ENCODE data around the gene MSANTD2.
"Not testable (repeated sequence)": the region's sequence is repeated elsewhere in the genome, so short reads cannot be mapped to it uniquely, and the experiment has no call there.

MSANTD2 gene

DNA sequence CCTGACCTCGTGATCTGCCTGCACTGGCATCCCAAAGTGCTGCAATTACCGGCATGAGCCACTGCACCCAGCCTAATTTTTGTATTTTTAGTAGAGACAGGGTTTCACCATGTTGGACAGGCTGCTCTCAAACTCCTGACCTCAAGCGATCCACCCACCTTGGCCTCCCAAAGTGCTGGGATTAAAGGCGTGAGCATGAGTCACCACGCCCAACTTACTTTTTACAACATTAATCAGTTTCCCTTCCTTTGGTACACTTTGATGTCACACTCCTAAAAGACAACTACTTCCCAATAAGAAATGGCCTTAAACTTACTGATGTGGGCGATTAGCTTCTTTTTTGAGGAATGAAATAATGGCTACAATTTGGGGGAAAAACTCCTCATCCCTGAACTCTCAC lies 29.2 kb downstream of the MSANTD2 start:
- not testable (repeated sequence) for DNase-seq (ENCODE audit: low spot score)

DNA sequence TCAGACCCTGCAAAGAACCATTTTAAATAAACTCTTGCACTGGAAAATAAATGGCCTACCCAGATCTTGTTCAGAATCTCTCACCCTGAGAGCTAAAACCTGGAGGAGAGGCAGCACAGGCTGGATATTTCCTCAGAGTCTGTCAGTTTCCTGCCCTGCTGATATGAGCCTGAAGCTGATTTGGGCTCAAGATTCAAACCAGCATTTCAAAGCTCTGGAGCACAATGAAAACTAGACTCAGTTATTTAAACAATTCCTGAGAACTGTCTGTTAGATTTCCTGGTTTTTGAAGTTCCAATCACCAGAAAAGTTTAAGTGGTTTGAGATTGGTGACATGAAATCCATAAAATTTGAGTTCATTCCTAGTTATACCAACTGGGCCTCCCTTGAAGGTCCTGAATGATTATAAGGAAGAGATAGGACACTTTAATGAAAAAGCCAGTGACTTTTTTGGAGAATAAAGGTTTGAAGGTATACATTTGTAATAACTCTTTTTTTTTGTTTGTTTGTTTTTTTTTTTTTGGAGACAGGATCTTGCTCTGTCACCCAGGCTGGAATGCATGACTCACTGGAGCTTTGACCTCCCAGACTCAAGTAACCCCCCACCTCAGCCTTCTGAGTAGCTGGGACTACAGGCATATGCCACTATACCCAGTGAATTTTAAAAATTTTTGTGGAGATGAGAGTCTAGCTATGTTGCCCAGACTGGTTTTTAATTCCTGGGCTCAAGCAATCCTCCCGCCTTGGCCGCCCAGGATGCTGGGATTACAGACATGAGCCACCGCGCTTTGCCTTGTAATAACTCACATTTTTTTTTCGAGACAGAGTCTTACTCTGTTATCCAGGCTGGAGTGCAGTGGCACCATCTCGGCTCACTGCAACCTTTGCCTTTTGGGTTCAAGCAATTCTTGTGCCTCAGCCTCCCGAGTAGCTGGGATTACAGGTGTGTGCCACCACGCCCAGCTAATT lies 30.1 kb downstream of the MSANTD2 start:
- no peak for DNase-seq (ENCODE audit: low spot score)

DNA sequence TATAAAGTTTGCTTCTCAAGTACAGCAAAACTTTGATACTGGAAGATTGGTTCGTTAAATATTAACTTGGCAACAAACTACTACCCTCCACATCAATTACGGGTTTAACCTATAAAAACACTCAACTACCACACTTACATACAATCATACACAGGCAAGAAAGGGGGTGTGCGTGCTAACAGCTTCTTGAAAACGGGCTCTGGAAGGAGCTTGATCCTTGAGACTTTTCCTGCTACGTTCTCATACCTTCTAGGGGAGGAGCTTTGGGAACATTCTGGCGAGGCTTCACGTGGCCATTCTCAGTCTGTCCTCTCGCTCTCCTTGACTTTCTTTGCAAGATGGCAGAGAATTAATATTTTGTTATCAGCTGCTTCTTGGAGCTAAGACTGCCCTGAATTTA lies 31.3 kb downstream of the MSANTD2 start:
- no peak for DNase-seq (ENCODE audit: low spot score)

DNA sequence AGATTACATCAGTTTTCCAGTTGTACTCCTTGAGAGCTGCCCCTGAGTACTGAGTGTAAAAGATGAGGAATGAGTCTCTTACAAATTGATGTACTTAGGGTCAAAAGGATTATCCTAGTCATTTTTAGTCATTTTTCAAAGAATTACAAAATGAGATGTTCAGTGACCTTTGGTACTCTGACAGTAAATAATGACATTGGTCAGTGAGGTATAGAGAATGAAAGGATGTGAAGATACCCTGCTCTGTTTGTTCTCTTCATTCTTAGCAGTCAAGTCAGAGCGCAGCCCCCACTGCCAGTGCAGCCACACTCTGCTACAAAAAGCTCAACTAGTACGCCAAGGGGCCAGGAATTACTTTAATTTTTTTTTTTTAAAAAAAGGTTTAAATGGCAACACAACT lies 34.0 kb downstream of the MSANTD2 start:
- DNase-seq (ENCODE audit: low spot score) = no peak

DNA sequence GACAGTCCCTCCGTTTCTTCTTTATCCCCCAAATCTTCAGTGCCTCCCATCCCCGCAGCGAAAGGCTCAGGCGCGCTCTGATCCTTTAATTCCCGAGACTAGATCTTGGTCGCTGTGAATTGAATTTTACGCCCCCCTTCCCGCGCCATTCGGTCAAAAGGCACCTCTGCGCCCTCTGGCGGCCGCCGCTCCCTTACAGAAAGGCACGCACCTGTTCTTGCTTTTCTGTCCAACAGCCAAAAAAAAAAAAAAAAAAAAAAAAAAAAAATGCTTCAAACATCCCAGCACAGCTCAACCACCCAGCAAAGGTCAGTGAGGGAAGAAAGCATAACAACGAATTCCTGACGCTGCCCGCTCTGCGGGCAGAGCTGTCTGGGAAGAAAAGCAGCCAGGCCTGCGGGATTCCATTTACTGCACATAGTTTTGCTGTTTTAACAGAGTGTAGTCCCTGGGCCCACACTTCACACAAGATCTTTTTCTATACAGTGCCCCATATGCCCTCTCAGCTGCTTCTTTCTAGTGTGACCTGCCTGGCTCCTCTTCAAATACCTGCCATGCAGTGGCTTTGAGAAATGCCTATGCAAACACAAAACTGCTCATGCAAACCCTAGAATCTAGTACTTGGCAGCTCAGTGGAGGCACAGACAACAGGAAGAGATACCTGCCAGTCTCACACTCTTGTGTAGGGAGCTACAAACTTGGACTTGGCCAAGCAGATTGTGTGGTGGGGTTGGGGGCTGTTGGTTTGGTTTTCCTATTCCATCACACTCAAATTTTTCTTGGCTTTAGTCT lies 36.9 kb downstream of the MSANTD2 start:
- DNase-seq (ENCODE audit: low spot score) = peak; percentile 68

DNA sequence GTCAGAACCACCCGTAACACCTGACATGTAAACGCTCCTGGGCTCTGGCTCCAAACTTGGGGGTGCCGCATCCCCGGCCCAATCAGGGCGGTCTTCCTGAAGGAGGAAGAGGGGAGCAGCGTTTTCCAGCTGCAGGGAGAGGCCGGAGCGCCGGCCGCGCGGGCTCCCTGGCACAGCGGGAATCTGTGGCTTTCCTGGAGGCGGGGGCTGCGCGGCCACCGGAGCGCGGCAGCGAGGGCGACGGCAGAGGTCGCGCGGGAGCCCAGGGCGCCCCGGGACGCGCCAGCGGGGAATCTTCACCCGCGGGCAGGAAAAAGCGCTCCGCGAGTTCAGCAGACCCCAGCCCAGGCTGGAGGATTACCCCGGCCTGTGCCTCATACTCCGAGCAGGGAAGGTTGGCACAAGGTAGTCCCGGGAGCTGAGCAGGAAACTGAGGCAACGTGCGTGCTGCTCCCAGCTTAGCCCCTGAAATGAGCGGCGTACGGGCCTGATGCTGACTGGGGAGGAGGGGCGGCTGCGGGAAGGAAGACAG lies 37.5 kb downstream of the MSANTD2 start:
- DNase-seq (ENCODE audit: low spot score) = no peak

DNA sequence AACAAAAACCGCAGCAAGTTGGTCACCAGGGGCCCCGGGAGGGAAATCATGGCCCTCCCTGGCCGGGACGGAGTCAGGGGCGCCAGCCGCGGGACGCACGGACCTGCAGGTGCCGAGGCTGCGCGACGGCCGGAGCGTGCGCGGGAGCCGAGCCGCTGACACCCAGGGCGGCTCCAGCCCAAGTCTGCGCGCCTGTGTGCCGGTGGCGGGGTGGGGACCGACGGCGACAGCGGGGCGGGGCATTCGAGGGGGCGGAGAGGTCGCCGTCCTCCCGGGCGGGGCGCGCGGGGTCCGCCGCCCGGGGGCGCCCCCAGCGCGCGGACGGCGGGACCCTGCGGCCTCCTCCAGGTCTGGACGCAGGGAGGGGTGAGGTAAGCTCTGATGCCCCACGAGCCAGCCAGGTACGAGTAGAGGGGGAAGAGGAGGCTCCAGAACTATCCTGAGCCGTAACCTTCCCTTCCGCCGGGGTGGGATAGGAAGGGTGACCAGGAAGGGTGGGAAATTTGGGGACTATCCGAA lies 38.0 kb downstream of the MSANTD2 start, which contains the start of gene ESAM:
Gene ESAM, minus strand, starts transcription at position 186 of the 519 bp plus-strand sequence. Its CDS starts 136 bp downstream, at position 50.
- peak; percentile 27 for DNase-seq (ENCODE audit: low spot score)

DNA sequence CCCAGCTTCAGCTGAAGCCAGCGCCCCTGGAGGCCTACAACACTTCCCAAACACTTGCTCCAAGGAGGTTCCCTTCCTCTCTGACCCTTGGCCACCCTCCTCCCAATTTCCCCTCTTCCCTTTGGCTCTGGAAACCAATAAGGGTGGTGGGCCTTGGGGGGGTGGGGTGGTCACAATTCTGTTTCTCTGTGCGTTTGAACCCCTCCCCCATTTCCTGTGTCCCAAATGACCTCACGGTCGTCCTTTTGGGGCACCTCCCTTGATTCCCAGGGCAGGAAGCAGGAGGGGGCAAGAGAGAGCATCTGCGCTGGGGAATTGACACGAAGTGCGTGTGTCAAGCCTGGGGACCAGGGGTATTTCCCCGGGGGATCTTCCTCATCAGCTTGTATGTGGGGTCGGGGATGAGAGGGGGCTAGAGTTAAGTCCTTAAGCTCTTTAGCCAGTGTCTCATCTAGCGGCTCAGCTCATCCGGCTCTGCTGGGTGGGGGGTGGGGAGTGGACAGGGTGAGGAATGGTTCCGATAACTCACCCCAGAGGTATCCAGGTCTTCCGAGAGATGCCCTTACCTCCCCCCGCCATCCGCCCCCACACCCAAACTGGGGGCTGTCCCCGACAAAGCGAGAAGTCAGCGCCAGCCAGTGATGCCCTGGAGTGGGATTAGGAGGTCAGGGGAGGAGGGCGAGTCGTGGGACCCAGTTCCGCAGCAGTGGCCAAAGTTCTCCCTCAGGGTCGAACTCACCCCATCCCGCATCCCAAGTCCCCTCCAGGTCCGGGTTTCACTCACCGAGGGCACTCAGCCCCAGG lies 38.7 kb downstream of the MSANTD2 start:
- DNase-seq (ENCODE audit: low spot score) = no peak

DNA sequence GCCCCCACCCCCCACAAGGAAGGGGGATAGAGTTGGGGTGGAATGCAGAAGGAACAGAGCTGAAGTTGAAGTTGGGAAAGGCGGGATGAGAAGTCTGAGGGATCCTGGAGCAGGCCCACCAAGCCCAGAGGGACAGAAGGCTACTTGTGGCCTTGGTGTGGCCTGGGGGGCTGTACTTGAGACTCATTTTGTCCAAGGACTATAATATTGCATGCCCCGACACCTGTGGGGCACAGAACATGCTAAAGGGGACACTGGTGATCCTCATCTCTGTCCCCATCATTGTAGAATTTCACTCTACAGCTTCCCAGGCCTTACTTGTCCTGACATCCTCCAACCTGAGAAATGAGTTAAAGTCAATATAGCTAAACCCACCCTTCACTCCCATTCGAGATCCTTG lies 39.4 kb downstream of the MSANTD2 start:
- no peak for DNase-seq (ENCODE audit: low spot score)

DNA sequence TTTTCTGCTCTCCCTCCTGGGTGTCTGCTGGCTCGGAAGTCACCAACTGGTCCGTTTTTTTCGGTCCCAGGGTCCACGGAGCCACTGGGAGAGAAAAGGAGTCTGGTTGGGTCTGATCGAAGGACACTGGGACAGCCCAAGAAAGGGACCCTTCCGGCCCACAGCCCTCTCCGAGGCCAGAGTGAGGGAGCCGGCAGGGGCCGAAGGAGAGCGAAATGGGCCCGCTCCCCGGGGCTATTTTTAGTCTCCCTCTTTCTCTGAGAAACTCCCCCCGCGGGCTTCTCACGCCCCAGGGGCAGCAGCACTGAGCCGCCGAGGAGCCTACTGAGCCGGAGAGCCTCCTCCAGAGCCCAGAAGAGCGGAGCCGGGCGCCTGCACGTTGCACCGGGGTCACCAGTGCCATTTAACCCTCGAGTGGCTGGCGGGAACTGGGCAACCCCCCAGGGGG lies 40.0 kb downstream of the MSANTD2 start:
- no peak for DNase-seq (ENCODE audit: low spot score)

DNA sequence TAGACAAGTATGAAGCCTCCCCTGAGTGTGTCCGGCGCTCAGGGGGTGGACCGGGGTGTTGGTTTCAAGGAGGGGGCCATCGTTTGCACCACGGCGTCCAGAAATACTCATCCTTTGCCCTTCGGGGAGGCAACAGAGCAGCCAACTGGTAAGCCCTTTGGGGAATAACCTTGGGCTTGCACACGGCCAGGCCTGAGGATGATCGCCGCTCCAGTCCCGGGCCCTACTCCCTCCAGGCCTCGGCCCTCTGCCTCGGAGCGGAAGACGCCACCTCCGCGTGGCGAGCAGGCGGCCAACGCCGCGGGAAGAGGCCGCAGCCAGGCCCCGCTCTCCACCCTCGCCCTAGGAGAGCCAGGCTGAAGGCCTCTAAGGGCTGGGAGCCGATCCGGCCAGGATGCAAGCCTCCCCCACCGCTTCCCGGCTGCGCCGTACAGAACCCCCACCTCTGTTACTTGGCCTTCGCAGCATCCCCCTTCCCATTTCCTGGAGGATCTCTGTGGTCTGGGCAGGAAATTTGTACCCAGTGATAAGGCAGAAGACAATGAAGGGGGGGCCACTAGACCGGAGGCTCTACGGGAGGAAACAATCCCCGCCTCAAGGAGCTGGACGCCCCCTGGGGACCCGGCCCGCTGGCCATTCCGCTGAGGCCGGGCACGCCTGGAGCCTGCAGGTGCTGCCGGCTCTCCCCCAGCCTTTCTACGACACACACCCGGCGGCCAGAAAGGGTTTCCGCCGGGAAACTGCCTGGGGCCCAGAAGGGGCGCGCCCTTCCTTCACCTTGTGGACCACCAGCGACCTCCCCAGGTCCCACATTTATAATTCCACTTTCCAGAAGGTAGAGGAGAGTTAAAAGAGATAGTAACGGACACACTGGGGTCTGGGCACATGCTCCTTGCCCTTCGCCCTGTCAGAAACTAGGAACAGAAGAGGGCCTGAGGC lies 40.7 kb downstream of the MSANTD2 start:
- DNase-seq (ENCODE audit: low spot score) = no peak

DNA sequence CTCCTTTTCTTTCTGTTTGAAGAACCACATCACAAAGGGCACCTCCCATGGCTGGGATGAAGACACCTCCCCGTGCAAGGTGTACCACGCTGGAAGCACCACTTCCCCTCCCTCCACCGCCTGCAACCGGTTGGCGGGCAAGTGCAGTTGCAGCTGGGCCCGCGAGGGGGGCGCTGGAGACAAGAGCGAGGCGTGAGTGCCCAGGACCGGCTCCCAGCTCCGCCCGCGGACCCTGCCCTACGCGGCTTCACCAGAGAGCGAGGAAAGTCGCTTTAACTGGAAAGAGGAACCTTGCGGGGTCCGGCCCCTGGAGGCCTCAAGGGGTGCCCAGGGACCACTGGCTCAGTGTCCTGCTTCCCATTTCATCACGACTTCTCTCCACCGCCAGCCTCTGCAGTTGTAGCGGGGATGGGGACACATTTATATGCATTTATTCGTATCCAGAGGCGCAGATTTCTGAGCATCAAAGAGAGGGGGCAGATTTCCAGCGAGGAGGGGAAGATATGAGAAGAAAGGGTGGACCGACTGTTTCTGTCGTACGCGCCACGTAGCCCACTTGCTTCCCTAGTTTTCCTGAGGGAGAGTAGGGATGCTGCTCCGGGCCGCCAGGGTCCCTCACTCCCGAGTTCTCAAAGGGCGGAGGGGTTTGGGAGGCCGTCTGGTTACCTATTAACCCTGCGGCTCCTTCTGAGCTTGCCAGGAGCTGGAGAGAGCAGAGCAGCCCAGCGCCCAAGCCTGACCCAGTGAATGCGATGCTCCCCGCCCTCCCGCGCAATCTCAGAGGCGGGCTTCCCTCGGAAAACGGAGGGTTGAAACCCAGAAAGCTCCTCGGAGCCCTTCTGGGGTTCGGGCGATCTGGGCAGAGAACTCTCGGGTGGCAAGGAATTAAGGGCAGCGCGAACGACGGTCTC lies 41.6 kb downstream of the MSANTD2 start:
- no peak for DNase-seq (ENCODE audit: low spot score)

DNA sequence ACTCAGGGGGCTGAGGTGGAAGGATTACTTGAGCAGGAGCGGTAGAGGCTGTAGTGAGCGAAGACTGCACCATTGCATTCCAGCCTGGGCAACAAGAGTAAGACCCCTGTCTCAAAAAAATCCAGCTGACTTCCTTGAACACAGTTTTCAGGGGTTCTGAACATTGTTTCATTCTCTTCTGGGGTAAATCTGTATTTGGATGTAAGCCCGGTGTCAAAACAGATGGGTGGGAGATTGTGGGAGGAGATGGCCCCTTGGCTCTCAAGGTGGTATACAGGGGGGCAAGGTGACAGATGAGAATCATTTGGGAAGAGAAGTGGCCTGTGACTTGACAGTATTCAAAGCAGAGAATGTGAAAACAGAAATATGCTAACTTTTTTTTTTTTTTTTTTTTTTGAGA lies 42.9 kb downstream of the MSANTD2 start:
- no peak for DNase-seq (ENCODE audit: low spot score)

DNA sequence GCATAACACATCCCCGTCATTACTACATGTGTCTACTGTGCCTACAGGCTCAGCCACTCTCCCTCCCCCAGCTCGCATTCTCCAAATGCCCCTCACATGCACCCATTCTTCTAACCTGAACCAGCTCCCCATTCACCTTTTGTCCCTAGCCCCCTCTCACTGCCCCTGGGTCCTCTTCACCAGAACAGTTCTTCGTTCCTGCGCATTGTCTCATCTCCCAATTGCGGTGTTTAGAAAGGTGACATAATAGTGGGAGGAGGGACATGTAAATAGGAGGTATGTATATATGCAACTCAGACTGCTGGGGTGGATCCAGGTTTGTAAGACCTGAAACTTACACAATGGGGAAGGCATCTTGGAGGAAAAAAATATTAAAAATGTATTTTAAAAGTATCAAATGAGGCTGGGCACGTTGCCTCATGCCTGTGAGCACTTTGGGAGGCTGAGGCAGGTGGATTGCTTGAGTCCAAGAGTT lies 43.4 kb downstream of the MSANTD2 start:
- no peak for DNase-seq (ENCODE audit: low spot score)

DNA sequence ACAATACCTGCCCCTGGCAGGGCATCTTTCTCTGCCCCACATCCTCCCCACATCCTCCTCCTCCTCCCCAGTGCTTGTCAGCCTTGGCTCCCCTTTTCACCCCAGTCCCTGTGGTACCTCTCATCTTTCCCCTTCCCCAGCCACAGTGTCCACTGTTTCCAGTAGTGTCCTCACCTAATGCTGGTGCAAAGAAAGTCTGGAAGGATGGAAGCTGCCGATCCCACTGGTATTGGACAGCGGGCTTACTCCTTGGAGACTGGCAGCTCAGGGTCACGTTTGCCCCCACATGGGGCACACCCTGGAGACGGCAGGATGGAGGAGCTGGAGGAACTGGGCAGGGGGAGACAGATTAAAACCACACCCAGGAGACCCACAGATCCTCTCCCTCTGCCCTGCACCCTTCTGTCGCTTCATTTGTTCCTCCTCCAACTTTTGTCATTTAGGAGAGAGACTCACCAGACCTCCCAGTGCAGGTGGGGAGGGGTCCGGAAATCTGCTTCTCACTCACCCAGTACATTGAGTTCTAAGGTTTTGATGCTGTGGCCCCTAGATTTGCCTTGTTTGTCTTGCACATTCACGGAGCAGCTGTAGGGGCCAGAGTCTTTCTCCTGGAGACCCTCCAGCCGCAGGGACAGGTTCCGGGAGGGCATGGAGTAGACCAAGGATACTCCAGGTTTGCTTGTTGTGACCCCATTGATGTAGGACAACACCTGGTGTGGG lies 44.0 kb downstream of the MSANTD2 start:
- DNase-seq (ENCODE audit: low spot score) = no peak

DNA sequence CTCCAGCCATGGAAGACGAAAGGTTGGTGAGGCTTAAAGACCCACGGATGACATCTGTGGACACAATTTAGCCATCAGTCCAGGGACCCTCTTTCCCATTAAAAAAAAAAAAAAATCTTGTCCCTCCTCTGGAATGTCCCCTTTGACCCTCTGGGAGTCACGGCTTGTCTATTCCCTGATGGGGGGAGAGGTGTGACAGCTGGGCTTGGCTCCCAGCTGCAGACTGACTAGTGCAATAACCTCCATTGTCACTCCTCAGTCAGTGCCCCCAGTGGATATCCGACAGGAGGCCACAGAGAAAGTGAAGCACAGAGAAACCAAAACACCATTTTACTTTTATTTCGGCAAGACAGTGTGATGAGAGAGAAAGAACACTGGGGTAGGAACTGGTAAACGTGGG lies 45.5 kb downstream of the MSANTD2 start:
- DNase-seq (ENCODE audit: low spot score) = no peak

DNA sequence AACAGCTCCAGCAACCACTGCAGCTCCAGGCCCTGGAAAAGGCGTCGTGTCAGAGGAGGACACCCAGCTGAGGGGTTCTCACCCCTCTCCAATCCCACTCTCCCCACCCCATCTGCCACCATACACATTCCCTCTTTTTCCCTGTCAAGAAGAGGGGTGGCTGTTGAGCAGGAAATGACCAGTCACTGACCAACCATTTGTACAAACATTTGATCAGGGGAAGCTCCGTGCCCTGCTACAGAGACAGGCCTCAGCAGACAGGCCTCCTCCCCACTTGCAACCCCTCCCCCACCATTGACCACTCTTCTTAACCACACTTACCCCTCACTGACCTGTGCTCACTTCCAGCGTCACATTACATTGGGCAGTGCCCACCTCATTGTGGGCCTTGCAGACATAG lies 45.9 kb downstream of the MSANTD2 start:
- DNase-seq (ENCODE audit: low spot score) = no peak

DNA sequence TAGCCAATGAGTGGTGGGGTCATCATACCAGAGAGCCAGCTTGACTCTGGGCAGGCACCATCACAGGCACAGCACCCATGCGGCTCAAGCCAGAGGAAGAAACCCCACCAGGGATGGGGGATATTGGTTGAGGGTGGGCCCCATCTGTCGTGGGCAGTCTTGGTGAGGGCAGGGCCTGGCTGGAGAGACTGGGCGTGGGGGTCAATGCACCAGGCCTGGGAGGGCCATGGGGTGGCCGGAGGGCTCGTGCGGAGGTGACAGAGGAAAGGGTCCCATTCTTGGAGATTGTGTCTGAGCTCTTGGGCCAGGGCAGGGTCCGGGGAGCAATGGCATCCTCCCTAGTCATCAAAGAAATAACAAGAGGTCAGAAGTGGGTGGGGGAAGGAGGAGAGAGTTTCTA lies 46.6 kb downstream of the MSANTD2 start:
- no peak for DNase-seq (ENCODE audit: low spot score)

DNA sequence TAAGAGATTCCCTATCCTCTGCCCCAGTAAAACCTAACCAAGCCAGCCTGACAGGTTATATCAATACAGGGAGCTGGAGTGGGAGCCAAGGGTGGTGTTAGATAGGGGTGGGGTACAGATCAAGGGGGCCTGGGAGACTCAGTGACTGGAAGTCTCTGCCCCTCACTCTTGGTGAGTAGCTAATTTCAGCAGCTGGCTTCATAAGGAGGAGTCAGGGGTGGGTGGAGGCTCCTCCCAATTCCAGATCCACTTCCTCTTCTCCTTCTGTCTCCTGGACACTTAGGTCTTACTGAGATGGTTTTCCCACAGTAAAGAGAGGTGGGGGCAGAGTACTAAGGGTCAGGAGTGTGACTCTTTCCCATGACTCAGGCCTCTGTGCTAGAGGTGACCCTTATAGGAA lies 47.0 kb downstream of the MSANTD2 start:
- no peak for DNase-seq (ENCODE audit: low spot score)

All from hematopoietic multipotent progenitor cell treated with erythropoietin and hydrocortisone succinate and interleukin-3 and kit ligand, for 15 days (in vitro differentiated cells).